NCI-H1694 (cell line): Measurements from ENCODE around the gene USP13.
A peak's percentile ranks its signal among the peaks of the same experiment; 100 is the strongest.
"Not testable (repeated sequence)": the region's sequence is repeated elsewhere in the genome, so short reads cannot be mapped to it uniquely, and the experiment has no call there.

Source experiments
- DNase-seq: peaks from one replicate; lab custom pipeline; 2025; lab: John Stamatoyannopoulos, UW

USP13 gene

DNA sequence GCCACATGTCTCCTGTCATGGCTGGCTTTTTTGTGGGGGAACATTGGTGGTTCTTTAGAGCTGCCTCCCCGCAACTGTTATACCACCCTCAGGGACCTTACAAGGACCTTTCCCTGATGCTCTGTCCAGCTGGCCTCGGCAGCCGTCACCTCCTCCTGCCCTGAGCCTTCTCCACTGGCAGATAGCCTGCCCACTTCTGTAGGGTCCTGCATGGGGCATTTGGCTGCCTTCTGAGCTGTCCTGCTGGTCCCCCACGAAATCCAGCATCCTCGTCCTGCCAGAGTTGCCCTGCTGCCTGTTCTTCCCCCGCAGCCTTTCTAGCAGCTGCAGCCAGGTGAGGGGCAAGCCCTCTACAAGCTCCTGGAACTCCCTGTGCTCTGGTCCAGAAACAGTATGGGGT is 86.2 kb downstream of the USP13 start:
- DNase-seq, result no peak

DNA sequence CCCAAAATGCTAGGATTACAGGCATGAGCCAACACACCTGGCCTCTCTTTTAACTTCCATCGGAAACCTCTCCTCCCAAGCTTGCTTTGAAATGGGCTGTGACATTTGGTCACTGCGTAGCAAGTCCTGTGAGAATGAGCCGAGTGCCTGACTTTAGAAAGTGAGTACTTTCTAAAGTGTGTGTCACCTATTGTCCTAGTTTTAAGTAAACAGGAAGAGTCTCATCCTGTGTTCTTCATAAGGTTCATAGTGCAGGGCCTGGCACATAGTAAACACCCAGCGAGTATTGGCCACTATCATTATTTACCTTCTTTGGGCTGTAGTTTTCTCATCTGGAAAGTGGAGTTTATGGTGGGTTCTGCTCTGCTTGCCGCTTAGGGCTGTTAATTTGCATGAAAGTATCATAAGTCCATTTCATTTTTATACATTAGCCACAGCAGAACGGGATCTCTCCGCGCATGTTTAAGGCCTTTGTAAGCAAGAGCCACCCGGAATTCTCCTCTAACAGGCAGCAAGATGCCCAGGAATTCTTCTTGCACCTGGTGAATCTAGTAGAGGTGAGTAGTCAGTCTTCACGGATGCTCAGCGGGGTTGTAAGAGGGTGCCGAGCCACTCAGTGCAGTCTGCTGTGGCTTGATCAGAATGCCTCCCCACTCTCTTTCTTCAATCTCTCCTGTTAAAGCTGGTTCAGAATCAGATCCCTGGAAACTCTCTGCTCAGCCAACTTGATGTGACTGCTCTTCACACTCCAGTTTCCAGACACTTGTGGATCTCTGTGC is 87.2 kb downstream of the USP13 start:
- DNase-seq, result no peak

GRCh38 chr3:179743913-179744312 is 91.1 kb downstream of the USP13 start:
- DNase-seq, result no peak

DNA sequence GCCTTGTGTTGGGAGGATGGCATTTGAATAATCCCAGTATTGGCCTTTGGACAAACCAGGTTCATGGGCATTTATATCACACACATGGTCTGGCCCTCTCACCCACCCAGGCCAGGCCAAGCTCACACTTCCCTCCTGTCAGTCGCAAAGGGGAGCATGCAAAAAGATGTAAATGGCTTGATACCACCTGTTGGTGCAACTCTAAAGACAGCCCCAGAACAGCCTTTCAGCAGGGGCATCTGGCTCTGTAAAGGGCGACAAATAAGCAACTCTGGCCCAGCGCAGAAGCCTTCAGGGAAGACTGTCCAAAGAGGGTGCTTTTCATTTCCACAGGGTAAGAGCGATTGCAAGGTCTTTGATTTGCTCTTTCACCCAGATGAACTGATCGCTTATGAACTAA is 91.8 kb downstream of the USP13 start:
- DNase-seq, result no peak

GRCh38 chr3:179745079-179745478 is 92.2 kb downstream of the USP13 start:
- no peak for DNase-seq

DNA sequence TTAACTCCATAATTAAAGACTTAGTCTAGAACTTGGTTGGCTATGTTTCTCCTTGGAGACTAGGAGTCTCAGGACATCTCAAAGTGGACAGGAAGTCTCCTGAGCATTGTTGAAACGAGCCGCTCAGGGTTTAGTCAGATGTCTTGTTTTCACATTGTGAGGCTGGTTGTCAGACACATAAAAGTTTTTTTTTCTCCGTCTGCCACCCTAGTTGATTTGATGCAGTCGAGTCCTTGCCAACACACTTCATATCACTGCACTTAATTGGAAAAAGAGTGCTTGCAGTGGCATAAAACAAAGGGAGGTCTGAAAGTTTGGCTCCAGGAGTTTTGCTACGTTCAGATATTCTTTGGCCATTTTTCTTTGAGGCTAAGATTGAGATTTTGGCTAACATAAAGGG is 92.9 kb downstream of the USP13 start:
- no peak for DNase-seq

DNA sequence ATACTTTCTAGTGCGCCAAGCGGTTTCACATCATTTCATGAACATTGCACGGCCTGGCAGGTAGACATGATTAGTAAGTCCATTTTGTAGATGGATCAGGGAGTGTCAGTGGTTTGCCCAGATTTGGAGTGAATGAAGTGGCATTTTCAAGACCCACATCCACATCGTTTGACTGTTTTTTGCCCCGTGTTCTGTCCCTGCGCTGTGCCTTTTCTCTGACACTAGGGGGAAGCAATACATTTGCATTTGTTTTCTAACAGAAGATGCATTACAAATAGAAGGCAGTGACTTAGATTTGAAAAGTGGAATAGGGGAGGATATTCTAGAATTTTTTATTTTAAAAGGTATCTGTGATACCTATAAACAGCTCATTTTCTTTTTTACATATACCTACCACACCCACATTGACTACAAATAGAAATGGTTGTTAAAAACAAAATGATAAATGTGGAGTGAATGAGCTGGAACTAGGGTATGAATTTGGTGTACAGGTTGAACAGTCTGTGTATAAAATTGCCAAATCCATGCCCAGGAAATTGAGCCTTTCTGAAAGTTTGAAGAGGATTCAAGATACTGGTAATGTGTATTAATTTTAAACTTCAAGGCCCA is 98.0 kb downstream of the USP13 start:
- no peak for DNase-seq

GRCh38 chr3:179760944-179761343 is 108.1 kb downstream of the USP13 start:
- no peak for DNase-seq

DNA sequence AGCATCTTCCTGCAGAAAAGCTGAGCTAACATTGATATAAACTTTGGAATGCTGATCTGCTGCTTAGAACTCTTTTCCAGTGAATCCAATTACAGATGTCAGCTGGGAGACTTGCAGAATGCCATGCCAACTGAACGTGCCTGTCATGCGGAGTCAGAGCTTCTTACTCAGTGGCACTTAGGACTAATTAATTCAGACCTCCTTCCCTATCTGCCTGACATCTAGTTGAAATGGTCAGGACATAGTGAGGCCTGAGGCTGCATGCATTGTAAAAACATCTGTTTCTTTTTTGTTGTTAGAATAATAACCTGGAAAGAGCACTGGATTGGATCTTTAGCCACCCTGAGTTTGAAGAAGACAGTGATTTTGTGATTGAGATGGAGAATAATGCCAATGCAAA is 112.6 kb downstream of the USP13 start:
- DNase-seq, result no peak

DNA sequence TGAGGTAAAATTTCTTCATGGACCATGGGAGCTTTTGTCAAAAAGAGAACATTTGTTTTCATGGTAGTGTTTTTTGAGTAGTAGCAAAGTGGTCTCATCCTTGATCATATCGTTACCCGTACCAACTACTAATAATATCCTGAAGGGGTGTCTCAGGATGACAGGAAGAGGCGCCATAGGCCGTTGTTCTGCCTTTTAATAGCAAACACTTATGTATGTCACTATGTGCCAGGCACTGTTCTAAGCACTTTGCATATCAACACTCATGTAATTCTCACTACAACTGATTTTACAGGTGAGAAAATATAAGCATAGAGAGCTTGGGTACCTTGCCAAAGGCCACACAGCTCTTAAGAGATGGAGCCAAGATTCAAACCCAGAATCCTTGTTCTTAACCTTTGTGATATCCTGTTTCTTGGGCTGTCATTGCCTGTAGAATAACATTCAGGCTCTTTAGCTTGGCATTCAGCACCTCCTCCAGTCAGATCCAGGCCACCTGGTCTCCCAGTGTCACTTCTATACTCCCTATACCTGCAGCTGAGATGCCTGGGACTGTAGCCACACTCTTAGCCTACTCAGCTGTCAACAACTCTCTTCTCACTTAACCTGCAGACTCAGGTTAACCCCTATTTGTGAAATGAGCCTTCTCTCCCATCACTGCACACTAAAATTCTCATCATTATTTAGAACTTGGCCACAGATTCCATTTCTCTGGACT is 113.7 kb downstream of the USP13 start:
- no peak for DNase-seq

GRCh38 chr3:179768080-179768479 is 115.2 kb downstream of the USP13 start:
- DNase-seq, result peak; percentile 9

DNA sequence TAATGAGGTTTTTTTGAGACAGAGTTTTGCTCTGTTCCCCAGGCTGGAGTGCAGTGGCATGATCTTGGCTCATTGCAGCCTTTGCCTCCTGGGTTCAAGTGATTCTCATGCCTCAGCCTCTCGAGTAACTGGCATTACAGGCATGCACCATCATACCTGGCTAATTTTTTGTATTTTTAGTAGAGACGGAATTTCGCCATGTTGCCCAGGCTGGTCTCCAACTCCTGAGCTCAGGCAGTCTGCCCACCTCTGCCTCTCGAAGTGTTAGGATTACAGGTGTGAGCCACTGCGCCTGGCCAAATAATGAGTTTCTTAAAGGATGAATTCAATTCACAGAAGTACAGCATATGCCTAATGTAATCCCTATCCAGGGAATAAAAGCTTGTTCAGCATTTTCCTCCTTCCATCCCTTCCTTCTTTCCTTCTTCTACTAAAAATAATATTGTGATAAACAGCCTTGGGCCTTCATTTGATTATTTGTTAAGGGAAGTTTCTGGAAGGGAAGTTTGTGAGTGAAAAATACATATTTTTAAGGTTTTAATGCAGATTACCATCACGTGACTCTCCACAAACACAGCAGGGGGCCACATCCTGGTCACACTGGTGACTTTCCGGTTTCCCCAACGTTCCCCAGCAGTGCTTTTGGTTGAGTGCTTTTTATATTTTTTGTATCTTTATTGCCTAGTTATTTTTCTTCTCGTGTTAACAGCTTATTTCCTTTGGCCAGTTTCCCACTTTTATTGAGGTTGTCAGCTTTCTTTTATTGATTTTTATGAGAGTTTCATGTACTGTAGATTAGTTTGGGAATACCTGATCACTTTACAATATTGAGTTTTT is 116.8 kb downstream of the USP13 start:
- DNase-seq, result no peak

- DNase-seq, result no peak
Observed at GRCh38 chr3:179771797-179772196, 119.0 kb downstream of the USP13 start.

DNA sequence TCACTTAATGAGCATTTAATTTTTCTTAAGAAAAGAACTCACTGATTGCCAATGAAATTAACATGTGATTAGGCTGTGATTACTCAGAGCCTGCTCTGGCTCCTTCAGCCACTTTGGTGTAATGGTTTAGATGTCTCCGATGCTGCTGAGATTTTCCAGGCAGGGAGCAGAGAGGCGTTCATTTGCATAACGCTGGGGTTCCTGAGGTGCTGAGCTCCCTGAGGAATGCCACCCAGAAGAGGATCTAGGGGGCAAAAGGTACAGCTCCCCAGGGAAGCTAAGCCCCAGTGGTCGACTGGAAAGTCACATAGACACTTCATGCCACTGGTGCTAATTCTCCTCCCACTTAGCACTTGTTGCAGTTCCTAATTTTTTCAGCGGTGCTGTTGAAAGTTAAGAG is 119.5 kb downstream of the USP13 start:
- no peak for DNase-seq

DNA sequence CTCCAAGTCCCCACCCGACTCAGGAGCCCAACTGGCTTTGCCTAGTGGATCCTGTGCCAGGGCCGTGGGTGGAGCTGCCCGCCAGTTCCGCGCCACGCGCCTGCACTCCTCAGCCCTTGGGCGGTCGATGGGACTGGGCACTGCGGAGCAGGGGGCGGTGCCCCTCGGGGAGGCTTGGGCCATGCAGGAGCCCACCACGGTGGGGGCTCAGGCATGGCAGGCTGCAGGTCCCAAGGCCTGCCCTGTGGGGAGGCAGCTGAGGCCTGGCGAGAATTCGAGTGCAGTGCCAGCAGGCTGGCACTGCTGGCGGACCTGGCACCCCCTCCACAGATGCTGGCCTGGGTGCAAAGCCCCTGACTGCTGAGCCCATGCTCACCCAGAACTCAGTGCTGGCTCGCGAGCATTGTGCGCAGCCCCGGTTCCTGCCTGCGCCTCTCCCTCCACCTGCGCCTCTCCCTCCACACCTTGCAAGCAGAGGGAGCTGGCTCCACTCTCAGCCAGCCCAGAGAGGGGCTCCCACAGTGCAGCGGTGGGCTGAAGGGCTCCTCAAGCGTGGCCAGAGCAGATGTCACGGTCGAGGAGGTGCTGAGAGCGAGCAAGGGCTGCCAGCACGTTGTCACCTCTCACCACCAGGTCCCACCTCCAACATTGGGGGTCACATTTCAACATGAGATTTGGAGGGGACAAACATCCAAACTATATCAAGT is 122.7 kb downstream of the USP13 start:
- DNase-seq, result no peak

GRCh38 chr3:179782841-179783240 is 130.0 kb downstream of the USP13 start:
- not testable (repeated sequence) for DNase-seq

DNA sequence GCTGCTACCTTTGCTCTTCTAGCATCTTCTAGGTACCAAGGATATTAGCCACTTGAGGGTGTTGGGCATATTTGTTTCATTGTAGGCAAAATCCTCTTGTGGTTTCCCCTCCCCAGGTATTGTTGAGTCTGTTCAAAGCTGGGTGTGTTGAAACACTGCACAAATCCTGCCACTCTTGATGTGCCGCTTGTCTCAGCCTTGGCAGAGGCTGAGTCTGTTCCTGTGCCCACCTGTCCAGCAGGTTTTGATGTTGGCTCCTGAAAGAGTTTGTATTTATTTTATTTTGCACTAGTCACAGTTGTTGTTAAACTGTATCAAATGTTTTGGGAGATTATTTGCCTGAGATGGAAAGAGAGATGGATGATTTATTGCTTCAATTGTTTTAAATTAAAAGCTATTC is 136.2 kb downstream of the USP13 start:
- no peak for DNase-seq

GRCh38 chr3:179791793-179792192 is 139.0 kb downstream of the USP13 start:
- no peak for DNase-seq

DNA sequence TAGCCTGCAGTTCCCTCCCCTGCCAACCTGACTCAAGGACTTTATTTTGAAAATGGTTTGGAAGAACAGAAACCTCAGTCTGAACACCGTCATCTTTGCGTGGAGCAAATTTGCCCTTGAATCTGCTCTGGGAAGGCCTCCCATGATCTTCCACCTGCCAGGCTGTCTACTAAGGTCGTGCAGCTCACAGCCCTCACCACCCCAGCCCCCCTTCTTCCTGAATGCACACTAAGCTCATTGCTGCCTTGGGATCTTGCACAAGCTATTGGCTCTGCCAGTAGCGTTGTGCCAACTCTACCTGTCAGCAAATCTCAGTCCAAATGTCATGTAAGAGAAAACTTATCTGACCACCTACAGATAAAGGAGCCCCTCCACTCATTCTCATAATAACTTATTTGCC is 141.5 kb downstream of the USP13 start:
- no peak for DNase-seq

DNA sequence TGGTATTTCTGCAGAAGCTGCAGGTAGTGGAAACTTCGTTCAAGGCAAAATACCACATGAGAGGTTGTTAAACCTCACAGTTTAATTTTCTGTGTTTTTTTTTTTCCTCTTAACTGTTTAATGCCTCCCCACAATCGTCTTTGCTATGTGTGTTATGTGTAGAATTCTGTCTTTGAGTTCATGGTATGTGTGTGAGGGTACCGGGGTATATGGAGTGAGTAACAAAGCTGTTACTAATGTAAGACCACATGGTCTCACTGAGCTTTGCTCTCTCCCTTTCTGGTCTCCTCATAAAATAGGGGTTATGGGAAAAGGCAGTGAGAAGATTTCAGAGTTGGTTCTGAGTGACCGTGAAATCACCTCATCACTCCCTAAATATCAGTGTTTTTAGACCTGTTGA is 143.6 kb downstream of the USP13 start:
- DNase-seq, result no peak

DNA sequence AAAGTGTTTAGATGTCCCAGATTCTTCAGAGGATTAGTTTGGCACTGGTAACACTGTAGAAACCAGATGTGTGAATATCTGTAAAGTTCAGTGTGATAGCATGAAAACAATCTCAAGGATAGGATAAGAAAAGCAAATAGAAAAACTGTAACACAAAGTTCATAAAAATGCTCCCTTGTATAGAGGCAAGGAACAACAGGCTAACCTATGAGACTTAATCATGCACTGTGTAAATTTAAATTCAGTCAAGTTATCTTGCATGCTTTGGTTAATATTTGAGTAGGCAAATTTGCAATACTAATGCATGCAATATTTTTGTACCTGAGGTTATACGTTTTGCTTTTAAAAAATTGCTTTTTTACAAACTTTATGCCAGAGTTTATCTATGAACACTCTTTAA is 144.4 kb downstream of the USP13 start:
- DNase-seq, result no peak

DNA sequence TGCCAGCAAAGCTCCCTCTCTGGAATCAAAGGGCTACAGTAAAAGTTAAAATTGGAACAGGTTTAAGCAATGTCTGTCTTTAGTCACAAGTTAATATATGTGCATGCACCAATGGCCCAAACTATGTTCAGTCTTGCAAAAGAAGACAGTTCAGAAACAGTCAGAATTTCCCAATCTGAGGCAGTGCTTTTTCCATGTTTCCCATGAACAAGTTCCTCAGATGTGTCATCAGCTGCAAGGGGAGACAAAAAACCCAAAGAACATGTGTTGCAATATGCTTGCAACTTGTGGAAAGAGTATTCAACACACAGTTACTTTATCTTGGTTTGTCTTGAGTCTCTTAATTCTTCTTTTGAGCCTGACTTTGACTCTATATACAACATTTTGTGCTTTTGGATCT is 148.4 kb downstream of the USP13 start:
- DNase-seq, result no peak
